H1 (cell line): ENCODE measurements around the gene ZNF546. TPM values are rescaled to one million over a fixed set of nuclear protein-coding genes. Genes with fewer than 3 reads are reported as not detected.

Source experiments
- CHD7 ChIP-seq: fragments of 300-600 bp; sonication (generic); IDR thresholded peaks from 2 replicates; pipeline ENCODE4 v1.7.1; 2012; ENCODE audit warnings: low read length, moderate library complexity, mild to moderate bottlenecking, inconsistent platforms; ENCODE audit not compliant: insufficient replicate concordance
- GTF2F1 ChIP-seq: IDR thresholded peaks from 2 replicates; pipeline ENCODE4 v1.6.1; 2012; ENCODE audit warnings: low read depth, low read length, improper control_type of control experiment, borderline replicate concordance
- MAFK ChIP-seq: IDR thresholded peaks from 2 replicates; pipeline ENCODE4 v1.6.1; 2012; ENCODE audit warnings: low read depth, mild to moderate bottlenecking, improper control_type of control experiment, low read length
- polyA plus RNA-seq, 7 experiments: library from polyadenylated mRNA; depleted of rRNA in 3 of 7; stranded (reverse) in 5 of 7; unstranded in 2 of 7; fragments of >200 nt in 5 of 7; fragments of 200-250 nt in 2 of 7; gene quantifications; 1 replicate in 5 of 7; 2 replicates in 1 of 7; 4 replicates in 1 of 7; pipeline versions ENCODE4 v1.2.1 to v1.2.3, GENCODE V29; 2011 to 2013; ENCODE audit warnings: missing spikeins in 2 of 7, mixed read lengths in 2 of 7
- total RNA-seq: library from RNA; stranded (reverse); fragmentation: NEBNext Ultra II Directional; extraction: Animal tissue kit (Norgen Biotek cat#: 25700); gene quantifications from 2 replicates; pipeline ENCODE4 v1.2.1, GENCODE V29; 2021

Gene ZNF546
- total and polyA plus RNA-seq, 2 of the 8 experiments (the other 6 are each of a cell fraction or from before 2014, with no cell fraction given): 0.21 to 1.1 TPM

- TF ChIP-seq CHD7: no peak
- TF ChIP-seq MAFK: no peak
- no peak for TF ChIP-seq GTF2F1
Measured at GRCh38 chr19:39969266-39969665, 27.6 kb upstream of the ZNF546 start (continued).
